GM18499 (cell line): ENCODE results near the gene NUTM2D.
A peak's percentile ranks its signal among the peaks of the same experiment; 100 is the strongest.
"Not testable (repeated sequence)": the region's sequence is repeated elsewhere in the genome, so short reads cannot be mapped to it uniquely, and the experiment has no call there.

Source experiments
- ATAC-seq: cut with Tn5 transposase; IDR thresholded peaks from one replicate; pipeline ENCODE4 v1.9.1; 2021; ENCODE audit warnings: moderate number of reproducible peaks; ENCODE audit not compliant: insufficient read depth, unreplicated experiment

The NUTM2D gene, protein sequence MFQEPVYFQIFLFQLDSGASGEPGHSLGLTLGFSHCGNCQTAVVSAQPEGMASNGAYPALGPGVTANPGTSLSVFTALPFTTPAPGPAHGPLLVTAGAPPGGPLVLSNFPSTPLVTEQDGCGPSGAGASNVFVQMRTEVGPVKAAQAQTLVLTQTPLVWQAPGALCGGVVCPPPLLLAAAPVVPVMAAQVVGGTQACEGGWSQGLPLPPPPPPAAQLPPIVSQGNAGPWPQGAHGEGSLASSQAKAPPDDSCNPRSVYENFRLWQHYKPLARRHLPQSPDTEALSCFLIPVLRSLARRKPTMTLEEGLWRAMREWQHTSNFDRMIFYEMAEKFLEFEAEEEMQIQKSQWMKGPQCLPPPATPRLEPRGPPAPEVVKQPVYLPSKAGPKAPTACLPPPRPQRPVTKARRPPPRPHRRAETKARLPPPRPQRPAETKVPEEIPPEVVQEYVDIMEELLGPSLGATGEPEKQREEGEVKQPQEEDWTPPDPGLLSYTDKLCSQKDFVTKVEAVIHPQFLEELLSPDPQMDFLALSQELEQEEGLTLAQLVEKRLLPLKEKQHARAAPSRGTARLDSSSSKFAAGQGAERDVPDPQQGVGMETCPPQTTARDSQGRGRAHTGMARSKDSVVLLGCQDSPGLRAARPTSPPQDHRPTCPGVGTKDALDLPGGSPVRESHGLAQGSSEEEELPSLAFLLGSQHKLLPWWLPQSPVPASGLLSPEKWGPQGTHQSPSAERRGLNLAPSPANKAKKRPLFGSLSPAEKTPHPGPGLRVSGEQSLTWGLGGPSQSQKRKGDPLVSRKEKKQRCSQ

DNA sequence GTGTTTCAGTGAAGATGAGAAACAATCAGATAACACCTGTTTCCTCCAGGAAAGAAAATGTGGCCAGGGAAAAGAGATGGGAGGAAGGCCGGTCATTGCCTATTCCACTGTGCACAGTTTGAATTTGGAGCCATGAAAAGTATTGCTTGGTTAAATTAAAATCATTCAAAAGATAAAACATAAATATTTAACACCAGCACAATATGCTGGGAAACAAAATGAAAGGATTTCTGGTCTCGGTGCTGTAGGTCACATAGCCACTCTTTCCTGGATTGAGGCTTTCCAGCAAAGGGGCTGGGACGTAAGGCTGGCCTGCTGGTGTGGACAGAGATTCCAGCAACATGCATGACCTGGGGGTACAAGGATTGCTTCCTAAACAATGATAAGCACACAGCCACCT lies at the start of gene NUTM2D:
Gene NUTM2D (plus strand): TSS at position 301 of the 400 bp plus-strand sequence. CDS start 522 bp downstream, outside the sequence.
- ATAC-seq = not testable (repeated sequence)

DNA sequence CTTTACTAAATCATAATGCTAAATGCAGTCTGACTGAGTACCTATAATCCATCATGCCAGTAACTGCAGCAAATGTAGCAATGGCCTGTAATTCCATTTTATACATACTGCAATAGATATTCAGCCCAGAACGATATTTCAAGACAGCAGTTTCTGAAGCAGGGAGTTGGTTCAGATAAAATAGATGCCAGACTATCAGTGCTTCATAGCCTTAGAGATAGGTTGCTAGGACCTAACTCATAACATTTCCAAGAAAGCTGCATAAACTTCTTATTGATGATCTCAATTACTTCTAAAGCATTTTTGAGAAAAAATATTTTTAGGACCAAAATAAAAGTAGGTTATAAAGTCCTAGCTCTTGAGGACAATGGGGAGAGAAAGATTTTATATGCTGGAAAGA lies 48.8 kb upstream of the NUTM2D start:
- ATAC-seq = not testable (repeated sequence)

DNA sequence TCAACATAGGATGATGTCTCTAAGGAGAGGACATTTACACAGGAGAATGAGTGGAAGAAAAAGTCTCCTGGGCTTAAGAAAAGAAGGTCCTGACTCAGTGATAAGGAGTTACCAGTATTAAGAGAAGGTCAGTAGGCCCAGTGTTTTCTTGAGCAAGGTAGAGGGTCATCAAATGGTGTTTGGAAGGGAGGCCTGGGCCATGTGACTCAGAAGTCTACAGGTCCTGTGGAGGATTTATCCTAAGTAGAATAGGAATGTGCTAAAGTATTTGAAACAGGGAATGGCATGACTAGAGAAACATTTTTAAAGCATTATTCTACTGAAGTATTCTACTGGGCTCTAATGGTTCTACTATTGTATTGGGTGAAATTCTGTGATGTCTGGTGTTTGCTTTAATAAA lies 47.9 kb upstream of the NUTM2D start:
- ATAC-seq = not testable (repeated sequence)

DNA sequence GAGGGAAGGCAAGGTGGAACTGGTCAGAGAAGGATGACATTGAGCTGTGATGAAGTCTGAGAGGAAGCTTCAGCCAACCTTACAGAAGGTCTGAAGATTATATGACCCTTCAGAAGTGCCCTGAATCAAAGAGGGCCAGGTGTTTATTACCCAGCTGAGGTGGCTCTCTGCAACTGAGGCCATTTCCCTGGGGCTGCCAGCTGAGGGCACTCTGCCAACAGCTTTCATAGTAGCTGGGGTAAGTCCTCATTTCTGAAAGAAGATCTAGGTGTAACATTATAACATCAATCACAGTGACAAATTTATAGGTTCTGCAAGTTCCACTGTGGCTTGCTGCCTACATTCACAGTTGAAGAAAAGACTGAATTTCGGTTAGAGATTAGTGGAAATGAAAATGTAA lies 46.0 kb upstream of the NUTM2D start:
- not testable (repeated sequence) for ATAC-seq

DNA sequence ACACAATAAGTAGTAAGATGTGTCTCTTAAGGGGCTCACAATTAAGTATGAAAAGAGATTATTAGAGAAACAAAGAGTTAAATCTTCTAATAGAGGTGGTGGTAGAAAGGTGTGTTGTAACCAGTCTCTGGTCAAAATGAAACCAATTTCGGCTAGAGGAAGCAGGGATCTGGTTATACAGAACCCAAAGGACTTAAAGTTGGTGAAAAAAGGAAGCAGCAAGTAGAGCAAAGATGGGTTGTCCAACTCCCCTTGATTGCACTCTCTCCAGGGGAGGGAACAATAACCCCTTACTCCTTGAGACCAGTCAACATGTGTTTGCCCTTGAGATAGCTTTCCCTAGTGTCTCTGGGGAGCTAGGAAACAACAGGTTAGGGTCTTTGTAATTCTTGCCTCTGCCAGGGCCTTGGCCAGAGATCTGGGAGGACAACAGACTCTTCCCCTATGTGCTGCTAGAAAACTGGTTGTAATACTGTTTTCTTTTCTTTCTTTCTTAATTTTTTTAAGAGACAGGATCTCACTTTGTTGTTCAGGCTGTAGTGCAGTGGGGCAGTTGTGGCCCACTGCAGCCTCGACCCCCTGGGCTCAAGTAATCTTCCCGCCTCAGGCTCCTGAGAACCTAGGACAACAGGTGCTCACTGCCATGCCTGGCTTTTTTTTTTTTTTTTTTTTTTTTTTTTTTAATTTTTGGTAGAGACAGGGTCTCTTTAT lies 43.7 kb upstream of the NUTM2D start:
- not testable (repeated sequence) for ATAC-seq

DNA sequence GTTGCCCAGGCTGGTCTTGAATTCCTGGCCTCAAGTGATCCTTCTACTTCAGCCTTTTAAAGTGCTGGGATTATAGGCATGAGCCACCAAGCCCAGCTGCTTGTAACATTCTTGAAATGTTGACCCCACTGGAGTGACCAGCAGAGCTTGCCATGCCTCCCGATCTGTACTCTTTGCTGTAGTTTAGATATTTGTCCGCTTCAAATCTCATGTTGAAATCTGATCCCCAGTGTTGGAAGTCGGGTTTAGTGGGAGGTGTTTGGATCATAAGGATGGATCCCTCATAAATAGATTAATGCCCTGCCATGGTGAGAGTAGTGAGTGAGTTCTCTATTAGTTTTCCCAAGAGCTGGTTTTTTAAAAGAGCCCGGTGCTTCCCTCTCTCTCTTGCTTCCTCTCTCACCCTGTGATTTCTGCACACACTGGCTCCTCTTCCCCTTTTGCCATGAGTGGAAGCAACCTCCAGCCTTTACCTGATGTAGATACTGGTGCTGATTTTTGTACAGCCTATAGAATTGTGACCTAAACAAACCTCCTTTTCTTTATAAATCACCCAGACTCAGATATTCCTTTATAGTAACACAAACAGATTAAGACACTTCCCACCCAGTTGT lies 43.1 kb upstream of the NUTM2D start:
- ATAC-seq = not testable (repeated sequence)

DNA sequence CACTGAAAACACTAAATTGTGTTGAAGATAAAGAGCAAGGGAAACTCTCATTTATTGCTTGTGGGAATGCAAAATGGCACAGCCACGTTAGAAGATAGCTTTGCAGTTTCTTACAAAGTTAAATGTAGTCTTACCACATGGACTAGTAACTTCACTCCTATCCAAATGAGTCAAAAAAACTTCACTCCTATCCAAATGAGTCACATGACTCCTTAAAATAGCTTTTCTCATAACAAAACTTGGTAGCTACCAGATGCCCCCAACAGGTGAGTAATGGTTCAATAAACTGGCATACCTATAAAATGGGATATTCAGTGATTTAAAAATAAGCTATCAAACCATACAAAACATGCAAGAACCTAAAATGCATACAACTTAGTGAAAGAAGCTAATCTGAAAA lies 36.0 kb upstream of the NUTM2D start:
- not testable (repeated sequence) for ATAC-seq

DNA sequence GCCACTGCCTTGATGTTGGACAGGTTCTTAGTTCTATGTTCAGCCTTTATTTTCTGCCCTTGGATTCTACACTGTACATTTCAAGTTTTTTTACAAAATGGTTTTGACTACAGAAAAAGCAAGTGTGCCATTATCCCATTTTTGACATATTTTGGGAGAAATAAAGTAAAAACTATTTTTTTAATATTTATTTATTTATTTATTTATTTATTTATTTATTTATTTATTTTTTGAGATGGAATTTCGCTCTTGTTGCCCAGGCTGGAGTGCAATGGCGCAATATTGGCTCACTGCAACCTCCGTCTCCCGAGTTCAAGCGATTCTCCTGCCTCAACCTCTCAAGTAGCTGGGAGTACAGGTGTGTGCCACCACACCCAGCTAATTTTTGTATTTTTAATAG lies 33.0 kb upstream of the NUTM2D start:
- not testable (repeated sequence) for ATAC-seq

DNA sequence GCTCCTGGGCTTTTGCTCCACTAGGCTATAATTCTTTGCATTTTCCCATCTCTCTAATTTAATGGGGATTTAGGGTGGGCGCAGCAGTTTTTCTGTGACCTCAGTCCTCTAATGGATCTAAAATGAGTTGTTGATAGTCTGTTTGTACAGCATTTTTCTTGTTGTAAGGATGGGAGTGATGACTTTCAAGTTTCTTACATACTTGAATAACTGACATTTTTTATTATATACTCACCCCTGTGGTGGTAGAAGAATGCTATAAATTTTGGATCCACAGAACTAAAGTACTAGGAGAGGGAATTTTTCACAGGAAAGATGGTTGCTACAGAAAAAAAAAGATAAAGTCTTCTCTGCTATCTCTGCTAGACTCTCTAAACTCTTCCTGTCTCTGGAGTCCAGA lies 29.6 kb upstream of the NUTM2D start:
- not testable (repeated sequence) for ATAC-seq

DNA sequence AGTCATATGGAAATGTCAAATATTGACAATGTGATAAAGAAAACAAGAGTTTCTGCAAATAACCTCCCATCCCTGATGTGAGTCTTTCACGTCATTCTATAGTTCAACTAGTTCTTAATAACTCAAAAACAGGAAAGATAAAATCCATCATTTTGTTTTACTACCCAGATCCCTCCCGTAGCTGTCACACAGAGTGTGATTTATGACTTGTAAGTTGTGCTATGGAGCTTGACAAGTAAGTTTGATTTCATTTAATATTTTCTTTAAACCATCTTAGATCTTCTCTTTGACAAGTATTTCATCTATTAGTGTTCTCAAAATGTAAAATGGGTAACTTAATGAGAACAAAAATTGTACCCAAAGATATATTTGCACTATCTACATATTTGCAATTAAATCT lies 28.4 kb upstream of the NUTM2D start:
- ATAC-seq = not testable (repeated sequence)

DNA sequence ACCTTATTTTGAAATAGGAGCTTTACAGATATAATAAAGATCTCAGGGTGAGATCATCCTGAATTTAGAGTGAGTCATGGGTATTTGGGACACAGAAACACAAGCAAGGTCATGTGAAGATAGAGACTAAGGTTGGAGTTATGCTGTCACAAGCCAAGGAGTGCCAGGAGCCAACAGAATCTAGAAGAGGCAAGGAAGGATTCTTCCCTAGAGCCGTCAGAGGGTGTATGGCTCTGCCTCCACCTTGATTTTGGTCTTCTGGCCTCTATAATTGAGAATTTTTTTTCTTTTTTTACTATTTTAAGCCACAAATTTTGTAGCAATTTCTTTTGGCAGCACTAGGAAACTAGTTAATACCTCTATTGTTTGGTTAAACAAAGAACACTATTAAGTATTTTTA lies 24.9 kb upstream of the NUTM2D start:
- not testable (repeated sequence) for ATAC-seq

DNA sequence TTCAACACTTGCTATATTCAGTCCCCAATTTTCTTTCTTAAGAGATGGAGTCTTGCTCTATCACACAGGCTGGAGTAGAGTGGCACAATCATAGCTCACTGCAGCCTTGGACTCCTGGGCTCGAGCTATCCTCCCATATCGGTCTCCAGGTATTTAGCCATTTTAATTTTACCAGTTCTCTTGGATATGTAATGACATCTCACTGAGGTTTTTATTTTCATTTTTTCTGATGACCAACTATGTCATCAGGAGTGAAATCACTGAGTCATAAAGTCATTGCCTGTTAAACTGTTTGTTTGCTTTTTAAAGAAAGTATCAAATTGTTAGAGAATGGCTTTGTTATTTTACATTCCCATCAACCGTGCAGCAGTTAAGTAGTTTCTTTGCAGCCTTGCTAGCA lies 17.1 kb upstream of the NUTM2D start:
- not testable (repeated sequence) for ATAC-seq

DNA sequence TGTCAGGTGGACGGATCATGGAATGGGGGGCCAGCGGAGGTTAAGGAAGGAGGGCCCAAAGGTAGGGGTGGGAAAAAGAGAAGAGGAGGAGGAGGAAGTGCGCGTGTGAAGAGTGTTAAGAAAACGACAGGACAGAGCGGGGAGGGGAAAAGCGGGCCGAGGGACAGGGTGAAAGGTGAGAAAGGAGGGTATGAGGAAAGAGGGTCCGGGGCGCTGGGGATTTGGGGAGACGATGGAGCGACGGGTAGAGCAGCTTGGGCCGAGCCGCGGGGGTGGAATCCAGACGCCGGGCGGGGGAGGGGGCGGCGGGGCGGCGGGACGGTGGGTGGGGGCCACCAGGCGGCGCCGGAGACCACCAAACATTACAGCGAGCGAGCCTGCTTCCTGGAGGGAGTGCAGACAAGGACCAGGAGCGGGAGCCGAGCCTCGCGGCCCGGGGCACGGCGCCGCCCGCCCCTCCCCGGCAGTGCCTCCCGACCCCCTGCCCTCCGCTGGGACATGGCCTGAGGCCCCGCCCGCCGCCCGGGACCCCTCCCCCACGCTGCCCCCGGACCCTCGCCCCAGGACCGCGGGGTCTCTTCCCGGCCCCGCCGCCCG lies 15.9 kb upstream of the NUTM2D start:
- not testable (repeated sequence) for ATAC-seq

DNA sequence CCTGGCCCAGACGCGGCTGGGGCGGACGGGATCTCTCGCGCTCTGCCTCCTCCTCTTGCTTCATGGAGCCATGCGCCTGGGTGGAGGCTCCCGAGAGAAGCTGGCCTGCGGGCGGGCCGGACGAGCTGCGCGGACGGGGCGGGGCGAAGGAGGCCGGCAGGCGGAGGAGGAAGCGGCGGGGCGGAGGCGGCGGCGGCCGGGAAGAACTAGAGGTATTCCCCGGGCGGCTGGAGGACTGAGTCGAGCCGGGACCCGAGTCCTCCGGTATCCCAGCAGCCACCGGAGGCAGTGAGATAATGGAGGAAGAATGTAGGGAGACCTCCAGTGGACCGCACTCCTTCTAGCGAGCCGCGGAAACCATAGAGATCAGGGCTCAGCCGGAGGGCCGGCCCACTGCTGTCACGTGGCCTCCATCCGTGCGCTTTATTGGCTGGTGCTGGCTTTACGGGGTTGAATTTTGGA lies 15.3 kb upstream of the NUTM2D start:
- ATAC-seq = peak; percentile 78

DNA sequence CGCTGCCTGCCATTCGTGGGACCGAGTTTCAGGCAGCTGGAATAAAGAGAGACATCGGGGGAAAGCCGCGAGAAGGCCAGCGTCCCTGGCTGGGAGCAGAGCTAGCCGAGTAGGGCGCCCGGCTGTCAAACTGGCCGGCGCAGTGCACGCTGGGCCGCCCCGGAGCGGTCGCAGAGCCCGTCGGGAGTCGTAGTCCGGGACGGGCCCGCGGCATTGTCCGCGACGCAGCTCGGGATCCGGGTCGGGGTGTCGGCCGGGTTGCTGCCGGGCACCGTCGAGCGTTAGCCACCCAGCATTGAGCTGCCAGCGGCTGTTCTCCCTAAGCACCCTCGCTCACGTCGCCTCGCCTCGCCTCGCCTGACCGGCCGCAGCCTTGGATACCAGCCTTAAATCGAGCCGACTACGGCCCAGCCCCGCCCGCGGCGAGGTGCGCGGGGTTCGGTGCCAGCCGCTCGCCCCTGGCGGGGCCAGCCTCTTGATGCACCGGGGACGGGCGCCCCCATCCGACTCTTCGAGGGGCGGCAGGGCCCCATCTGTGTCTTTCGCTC lies 14.8 kb upstream of the NUTM2D start:
- ATAC-seq = peak; percentile 49

DNA sequence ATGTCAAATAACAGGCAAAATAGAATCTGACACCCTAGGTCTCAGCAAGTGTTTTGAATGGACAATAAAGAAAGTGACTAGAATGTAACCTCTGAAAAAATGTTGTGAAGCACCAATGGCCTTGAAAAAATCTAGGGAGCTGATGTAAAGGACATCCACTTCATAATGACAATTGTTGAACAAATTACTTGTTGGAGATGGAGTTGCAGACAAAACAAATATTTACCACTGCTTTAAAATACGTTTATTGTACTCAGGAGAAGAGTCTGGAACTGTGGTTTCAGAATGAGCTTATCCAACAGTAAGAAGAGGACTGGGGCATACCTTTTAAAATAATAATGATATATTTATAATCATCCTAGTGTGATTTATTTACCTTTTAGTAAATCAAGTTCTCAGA lies 11.8 kb upstream of the NUTM2D start:
- ATAC-seq = not testable (repeated sequence)

DNA sequence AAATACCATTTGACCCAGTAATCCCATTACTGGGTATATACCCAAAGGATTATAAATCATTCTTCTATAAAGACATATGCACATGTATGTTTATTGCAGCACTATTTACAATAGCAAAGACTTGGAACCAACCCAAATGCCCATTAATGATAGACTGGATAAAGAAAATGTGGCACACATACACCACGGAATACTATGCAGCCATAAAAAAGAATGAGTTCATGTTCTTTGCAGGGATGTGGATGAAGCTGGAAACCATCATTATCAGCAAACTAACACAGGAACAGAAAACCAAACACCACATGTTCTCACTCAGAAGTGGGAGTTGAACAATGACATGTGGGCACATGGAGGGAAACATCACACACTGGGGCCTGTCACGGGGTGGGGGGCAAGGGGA lies 7.4 kb upstream of the NUTM2D start:
- not testable (repeated sequence) for ATAC-seq

DNA sequence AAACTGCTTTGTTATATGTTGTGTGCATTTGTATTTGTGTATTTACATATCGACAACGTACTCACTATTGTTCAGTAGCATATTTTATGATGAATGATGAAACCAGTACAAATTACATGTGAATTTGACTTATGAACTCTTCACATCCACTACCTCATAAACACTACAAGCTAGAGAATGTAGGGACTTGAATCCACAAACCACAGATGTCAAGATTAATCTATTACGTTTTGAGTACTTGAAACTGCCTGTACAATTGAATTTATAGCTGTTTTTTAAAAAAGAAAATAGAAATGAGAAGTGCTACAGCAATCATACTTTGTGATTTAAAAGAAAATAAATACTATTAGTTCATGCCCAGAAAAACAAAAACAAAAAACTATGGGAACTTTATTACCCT lies 4.7 kb upstream of the NUTM2D start:
- ATAC-seq = not testable (repeated sequence)

DNA sequence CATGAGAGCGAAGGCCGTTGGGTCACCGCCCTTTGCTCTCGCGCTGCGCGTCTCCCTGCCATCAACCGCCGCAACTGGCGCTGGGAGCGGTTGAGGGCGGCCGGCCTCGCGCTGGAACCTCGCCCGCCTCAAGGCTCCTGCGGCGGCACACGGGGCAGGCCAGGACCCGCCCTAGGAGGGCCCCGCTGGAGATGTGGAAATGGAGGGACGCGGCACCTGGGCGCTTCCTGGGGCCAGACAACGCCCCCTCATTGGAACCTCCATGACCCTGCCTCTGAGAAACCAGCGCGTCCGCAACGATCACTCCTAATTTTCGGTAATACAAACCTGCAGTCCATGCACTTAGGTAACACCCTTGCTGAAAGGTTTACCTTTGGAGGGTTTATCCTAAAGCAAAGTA lies 2.4 kb upstream of the NUTM2D start:
- ATAC-seq = not testable (repeated sequence)
